D341Med (cell line): ENCODE results near the gene HOXC11.

ENCODE experiments used
- DNase-seq: peaks from one replicate; pipeline ENCODE4 v3.0.0; 2012; ENCODE audit warnings: low spot score

HOXC11 gene

DNA sequence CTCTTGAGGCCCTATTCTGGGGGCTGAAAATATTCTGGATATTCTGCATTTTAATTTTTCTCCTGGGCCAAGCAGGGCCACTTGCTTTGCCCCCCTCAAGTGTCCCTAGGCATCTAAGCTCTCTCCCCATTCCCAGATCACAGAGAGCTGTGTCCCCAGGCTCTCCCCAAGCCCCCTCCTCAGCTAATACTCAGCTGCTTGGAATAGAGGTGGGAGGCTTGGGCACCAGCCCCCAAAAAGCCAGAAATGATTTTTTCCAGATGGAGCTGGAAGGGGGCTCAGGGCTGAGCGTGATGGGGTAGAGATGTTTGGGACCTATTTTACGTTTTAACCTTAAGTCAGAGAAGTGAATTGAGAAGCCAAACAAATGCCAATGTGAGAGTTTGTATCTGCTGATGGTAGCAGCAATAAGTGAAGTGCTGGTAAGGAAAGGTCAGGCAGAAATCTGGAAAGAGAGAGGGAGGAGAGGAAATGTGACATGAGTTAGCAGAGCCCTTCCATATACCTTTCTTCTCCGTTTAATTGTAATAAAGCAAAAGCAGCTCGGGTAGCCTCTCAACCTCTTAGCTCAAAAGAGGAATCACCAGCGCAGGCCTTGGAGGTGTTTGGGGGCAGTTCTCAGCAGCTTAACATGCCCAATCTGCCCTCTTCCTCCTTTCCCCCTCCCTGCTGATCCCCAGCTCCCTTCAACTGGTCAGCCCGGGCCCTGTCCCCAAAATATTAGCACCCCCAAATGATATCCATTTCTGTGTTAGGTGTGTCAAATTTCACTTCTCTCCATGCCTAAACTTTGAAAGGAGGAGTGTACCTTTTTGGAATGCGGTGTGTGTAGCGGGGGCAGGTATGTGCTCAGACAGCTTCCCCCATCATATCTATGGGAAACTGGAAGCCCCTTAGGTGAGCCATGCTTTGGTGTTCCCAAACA, 50.3 kb downstream of the HOXC11 start:
- DNase-seq: no peak

DNA sequence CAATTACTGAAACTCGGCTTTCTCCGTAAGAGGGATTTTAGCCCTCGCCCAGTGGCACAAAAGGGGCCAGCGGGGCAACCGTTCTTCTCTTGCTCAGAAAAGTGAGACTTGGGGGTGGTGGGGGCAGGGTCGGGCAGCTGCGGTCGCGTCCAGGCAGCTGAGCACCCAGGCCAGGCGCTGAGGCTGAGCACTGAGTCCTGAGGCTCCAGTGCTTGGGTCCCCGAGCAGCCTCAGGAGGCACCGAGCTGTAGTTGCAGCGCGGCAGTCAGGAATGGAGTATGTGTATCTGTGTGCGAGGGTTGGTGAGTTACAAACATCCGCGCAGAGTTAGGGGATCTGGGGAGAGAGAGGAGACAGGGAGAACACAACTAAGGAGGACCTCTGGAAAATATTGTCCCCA, 51.2 kb downstream of the HOXC11 start:
- no peak for DNase-seq

DNA sequence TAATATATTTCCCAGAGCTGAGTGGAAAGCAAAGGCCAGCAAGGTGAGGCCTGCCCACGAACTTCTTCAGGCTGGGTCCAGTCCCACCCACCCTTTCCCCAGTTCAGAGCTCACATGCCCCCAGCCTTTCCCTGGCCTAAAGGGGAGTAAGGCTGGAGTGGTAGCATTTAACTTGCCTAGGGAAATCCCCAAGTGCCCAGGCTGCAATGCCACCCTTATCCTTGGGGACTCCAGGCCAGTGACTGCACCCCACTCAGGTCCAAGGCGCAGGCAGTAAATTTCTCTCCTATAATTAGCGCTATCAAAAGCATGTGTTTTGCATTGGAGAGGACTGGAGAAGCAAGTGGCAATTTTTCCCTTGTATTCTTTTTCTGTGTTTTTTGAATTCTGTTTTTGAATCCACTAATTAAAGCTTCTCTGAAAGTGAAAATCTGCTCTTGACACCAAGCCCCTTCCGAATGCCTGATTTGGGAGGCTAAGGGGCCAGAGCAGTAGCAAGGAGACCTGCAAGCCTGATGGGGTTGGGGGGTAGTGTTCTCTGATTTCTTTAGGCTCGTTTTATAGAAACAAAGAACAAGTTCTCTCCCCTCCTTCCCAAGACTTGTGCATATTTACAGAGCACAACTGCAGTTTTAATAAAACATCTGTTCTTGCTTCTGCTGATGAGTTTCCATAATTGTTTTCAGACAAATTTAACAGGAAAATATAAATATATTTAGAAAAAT, 51.8 kb downstream of the HOXC11 start:
- no peak for DNase-seq

DNA sequence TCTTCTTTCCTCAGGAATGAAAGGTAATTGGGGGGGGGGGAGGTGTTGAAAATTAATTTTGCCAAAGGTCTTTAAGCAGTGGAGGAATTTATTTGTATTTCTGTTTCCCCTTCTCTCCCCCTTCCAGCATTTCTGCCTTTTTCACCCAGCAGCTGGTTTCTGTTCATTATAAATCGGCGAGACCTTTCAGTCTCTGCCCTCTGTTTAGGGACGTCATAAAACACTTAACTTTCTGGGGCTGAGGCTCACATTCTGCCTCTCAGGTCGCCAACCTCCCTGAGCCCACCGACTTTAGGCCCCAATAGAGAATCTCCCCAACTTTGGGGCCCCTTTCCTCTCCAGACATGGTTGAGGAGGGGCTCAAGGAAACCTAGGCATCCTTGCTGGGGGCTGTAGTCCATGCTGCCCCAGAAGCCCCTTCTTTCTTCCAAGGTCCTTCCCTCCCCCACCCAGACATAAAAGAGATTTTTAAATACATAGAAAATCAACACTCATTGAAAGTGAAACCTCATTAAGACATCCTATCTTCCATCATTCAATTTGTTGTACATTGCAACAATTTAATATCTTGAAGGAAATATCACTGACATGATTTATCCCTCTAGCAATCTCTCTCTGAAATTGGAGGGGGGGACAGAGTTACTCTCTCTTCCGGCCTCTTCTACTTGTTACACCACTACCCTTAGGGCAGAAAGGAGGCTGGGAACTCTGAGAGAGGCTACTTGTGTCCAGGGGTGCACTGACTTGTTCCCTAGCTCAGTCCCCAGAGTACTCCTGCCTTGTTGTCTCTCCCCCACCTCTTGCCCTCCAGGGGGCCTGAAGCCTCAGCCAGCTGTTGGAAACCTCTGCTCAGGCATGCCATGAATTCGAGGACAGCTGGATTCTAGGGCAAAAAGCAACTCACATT, 52.8 kb downstream of the HOXC11 start:
- no peak for DNase-seq

DNA sequence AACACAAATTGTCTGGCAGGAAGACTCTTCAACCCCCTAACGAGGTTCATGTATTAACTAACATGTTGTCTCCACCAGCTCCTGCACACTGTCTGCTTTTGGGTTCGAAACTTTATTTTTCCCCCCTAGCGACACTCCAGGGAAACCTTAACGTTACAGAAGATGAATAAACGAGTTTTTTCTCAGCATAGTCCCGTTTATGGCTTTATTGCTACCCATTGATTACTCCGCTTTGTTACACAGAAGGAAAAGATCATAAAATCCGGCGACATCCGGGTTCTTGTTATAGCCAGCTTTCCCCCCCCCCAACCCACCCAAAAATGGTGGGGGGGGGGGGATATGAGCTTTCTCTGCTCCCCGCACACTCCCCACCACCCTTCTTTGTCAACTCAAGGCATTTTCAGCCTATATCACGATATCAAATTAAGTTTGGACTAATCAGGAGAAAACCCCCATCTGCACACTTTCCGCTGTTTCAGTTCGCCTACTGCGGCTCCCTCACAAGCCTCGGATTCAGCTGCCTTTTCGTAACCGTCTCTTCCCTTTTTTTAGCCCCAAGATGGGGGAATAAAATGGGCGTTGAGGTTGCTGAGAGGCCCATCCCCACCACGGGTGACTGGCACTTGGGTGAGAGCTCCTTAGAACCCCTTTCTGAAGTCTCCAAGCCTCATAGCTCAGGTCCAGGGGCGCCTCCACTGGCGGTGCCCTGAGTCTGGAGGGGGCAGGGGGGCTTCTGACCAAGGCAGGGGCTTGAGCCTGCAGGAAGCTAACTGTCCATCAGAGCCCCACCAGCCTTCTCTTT, 53.9 kb downstream of the HOXC11 start:
- no peak for DNase-seq
